B cell (primary cell): Measurements from ENCODE around the gene TP53AIP1. TPM values are rescaled to one million over a fixed set of nuclear protein-coding genes. Genes with fewer than 3 reads are reported as not detected.

ENCODE experiments used
- ATAC-seq: fragments of 200-7000 bp; cut with Tn5 transposase; one replicate; pipeline ENCODE4 v1.10.0; 2021; ENCODE audit warnings: low read depth, mild to moderate bottlenecking, moderate number of reproducible peaks, moderate library complexity
- CTCF ChIA-PET: fragments of 350-600 bp; sonication (Branson Sonifier 250); formaldehyde crosslinking; loops from one replicate; lab custom pipeline; 2021; ENCODE audit warnings: antibody characterized with exemption, inconsistent platforms; lab: Charles Lee
- POLR2A ChIA-PET: fragments of 350-600 bp; sonication (Branson Sonifier 250); formaldehyde crosslinking; loops from one replicate; lab custom pipeline; 2021; ENCODE audit warnings: antibody characterized with exemption; lab: Charles Lee
- DNase-seq: peaks from one replicate; pipeline ENCODE4 v3.0.0; 2013
- H2AFZ ChIP-seq: 2 replicates; pipeline ENCODE4 v1.6.1; 2012; ENCODE audit warnings: mild to moderate bottlenecking, low read depth, low read length; ENCODE audit not compliant: insufficient read depth, poor library complexity, severe bottlenecking
- H3K27ac ChIP-seq, 2 donors: 1 replicate in 1 of 2; 2 replicates in 1 of 2; pipeline ENCODE4 v1.5.1; 2012 to 2013; ENCODE audit warnings: low read length in 2 of 2, mild to moderate bottlenecking in 2 of 2, moderate library complexity in 1 of 2
- H3K27me3 ChIP-seq, 4 experiments: fragments of 200-600 bp in 1 of 4; sonication (generic) in 1 of 4; replicated peaks in 1 of 4; 1 replicate in 2 of 4; 2 replicates in 2 of 4; pipeline versions ENCODE4 v1.6.1 to v1.7.0; 2013 to 2016; ENCODE audit warnings: low read length in 3 of 4, mild to moderate bottlenecking in 2 of 4, mixed read lengths in 1 of 4, moderate library complexity in 1 of 4; ENCODE audit not compliant: insufficient read depth in 4 of 4, control insufficient read depth in 3 of 4; ENCODE audit errors: control extremely low read depth in 1 of 4
- H3K36me3 ChIP-seq, 2 experiments: replicated peaks in 1 of 2; 1 replicate in 1 of 2; 2 replicates in 1 of 2; pipeline versions ENCODE4 v1.6.1 to v1.7.1; 2013; ENCODE audit warnings: low read length in 1 of 2; ENCODE audit not compliant: insufficient read depth in 2 of 2, control insufficient read depth in 1 of 2; ENCODE audit errors: control extremely low read depth in 1 of 2, extremely low read depth in 1 of 2
- H3K4me1 ChIP-seq, 2 donors: fragments of 200-600 bp in 1 of 2; sonication (generic) in 1 of 2; 1 replicate in 1 of 2; 2 replicates in 1 of 2; pipeline versions ENCODE4 v1.5.1 to v1.6.1; 2013 to 2017; ENCODE audit warnings: low read length in 2 of 2; ENCODE audit not compliant: control insufficient read depth in 2 of 2, insufficient read depth in 2 of 2
- H3K4me2 ChIP-seq: replicated peaks from 2 replicates; pipeline ENCODE3; 2012; ENCODE audit warnings: mild to moderate bottlenecking, low read depth, low read length; ENCODE audit not compliant: poor library complexity, severe bottlenecking
- H3K4me3 ChIP-seq, 5 experiments: fragments of 200-600 bp in 1 of 5; sonication (generic) in 1 of 5; 1 replicate in 3 of 5; 2 replicates in 2 of 5; pipeline versions ENCODE4 v1.5.1 to v1.7.0; 2011 to 2016; ENCODE audit warnings: low read length in 4 of 5, mild to moderate bottlenecking in 4 of 5, low read depth in 2 of 5, control low read depth in 1 of 5, moderate library complexity in 1 of 5; ENCODE audit not compliant: insufficient read depth in 1 of 5; ENCODE audit errors: control extremely low read depth in 1 of 5, extremely low read depth in 1 of 5
- H3K79me2 ChIP-seq: fragments of 200-600 bp; sonication (generic); one replicate; pipeline ENCODE4 v1.6.0; 2016; ENCODE audit warnings: low read length; ENCODE audit not compliant: control insufficient read depth, insufficient read depth
- H3K9ac ChIP-seq: fragments of 200-600 bp; sonication (generic); 2 replicates; pipeline ENCODE4 v1.6.1; 2017; ENCODE audit warnings: mild to moderate bottlenecking, low read length, moderate library complexity
- H3K9me3 ChIP-seq, 3 donors: one replicate each; pipeline versions ENCODE4 v1.6.1 to v1.7.1; 2013; ENCODE audit warnings: low read length in 2 of 3; ENCODE audit not compliant: control insufficient read depth in 2 of 3, insufficient read depth in 1 of 3; ENCODE audit errors: control extremely low read depth in 1 of 3
- H4K20me1 ChIP-seq: 2 replicates; pipeline ENCODE4 v1.6.0; 2012; ENCODE audit warnings: mild to moderate bottlenecking, low read length; ENCODE audit not compliant: insufficient read depth, control insufficient read depth, poor library complexity, severe bottlenecking
- H3K27ac Mint-ChIP-seq: one replicate; pipeline ENCODE4 v1.8.0; 2021; ENCODE audit warnings: mixed read lengths
- H3K27me3 Mint-ChIP-seq: one replicate; pipeline ENCODE4 v1.8.0; 2021; ENCODE audit warnings: mixed read lengths
- H3K4me1 Mint-ChIP-seq: one replicate; pipeline ENCODE4 v1.8.0; 2021; ENCODE audit warnings: mixed read lengths
- H3K4me3 Mint-ChIP-seq: one replicate; pipeline ENCODE4 v1.8.0; 2021; ENCODE audit warnings: mixed read lengths
- H3K9me3 Mint-ChIP-seq: one replicate; pipeline ENCODE4 v1.8.0; 2022; ENCODE audit warnings: mixed read lengths; ENCODE audit not compliant: insufficient read depth
- EZH2 ChIP-seq: IDR thresholded peaks from 2 replicates; pipeline ENCODE4 v1.6.1; 2012; ENCODE audit warnings: borderline replicate concordance, low read depth, mild to moderate bottlenecking, moderate library complexity, low read length; ENCODE audit not compliant: insufficient read depth, poor library complexity, severe bottlenecking
- WGBS: methylation state at CpG from one replicate; pipeline ENCODE4 v1.1.5; 2013; ENCODE audit warnings: missing lambda C conversion rate; ENCODE audit not compliant: insufficient coverage; 5-methylcytosine and 5-hydroxymethylcytosine counted together
- intact Hi-C: fragments of 100-400 bp; cut with micrococcal nuclease; formaldehyde crosslinking; loops from one replicate; pipeline ENCODE4 v1.10.0; 2022
- polyA plus RNA-seq: library from polyadenylated mRNA; depleted of rRNA; stranded (reverse); fragments of >200 nt; gene quantifications from 2 replicates; pipeline ENCODE4 v1.2.3, GENCODE V29; 2012
- total RNA-seq, 2 donors: library from RNA; stranded (reverse); fragments of 120-200 nt in 1 of 2; gene quantifications; 1 replicate in 1 of 2; 2 replicates in 1 of 2; pipeline versions ENCODE4 v1.2.3 to v1.2.4, GENCODE V29; 2013 to 2022
- TF ChIP-seq, protein P1 (sequence below): fragments of 200-600 bp; IDR thresholded peaks from one replicate; pipeline ENCODE4 v1.8.0; 2022; ENCODE audit warnings: antibody characterized with exemption, mild to moderate bottlenecking

Gene TP53AIP1
- total and polyA plus RNA-seq, 2 donors (not counting 1 experiment from before 2014, with no cell fraction given), result 0.04 to 0.12 TPM

DNA sequence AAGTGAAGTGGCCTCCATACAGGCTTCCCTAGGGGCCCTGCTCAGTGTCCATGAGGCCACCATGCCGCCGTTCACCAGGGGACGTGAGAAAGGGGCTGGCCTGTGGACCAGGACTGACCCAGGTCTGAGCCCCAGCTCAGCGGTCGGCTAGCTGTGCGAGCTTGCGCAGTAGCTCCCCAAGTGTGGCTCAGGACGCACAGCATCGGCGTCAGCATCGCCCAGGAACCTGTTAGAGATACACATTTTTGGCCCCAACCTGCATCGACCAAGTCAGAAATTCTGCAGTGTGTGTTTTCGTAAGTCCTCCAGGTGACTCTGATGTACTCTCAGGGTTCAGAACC, 429 bp downstream of the TP53AIP1 start:
- peaks cover 0 to 28% (median 5%) of the 10 kb centered on the region in 4 experiments for H3K27me3 ChIP-seq
- no peaks in the 10 kb centered on the region for H3K79me2 ChIP-seq
- no peak overlapping the region for H3K4me3 ChIP-seq
- no peaks in the 10 kb centered on the region for H4K20me1 ChIP-seq
- H3K27me3 Mint-ChIP-seq, result peaks cover 38% of the 10 kb centered on the region
- TF ChIP-seq, protein P1, sequence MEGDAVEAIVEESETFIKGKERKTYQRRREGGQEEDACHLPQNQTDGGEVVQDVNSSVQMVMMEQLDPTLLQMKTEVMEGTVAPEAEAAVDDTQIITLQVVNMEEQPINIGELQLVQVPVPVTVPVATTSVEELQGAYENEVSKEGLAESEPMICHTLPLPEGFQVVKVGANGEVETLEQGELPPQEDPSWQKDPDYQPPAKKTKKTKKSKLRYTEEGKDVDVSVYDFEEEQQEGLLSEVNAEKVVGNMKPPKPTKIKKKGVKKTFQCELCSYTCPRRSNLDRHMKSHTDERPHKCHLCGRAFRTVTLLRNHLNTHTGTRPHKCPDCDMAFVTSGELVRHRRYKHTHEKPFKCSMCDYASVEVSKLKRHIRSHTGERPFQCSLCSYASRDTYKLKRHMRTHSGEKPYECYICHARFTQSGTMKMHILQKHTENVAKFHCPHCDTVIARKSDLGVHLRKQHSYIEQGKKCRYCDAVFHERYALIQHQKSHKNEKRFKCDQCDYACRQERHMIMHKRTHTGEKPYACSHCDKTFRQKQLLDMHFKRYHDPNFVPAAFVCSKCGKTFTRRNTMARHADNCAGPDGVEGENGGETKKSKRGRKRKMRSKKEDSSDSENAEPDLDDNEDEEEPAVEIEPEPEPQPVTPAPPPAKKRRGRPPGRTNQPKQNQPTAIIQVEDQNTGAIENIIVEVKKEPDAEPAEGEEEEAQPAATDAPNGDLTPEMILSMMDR, result no peak
- TF ChIP-seq EZH2, result no peak
- ATAC-seq, result no peak
- H3K9me3 ChIP-seq, result peaks cover 0 to 7% (median 0%) of the 10 kb centered on the region in 3 donors
- no peak overlapping the region for H3K27ac Mint-ChIP-seq
- no peaks in the 10 kb centered on the region for H3K4me1 Mint-ChIP-seq
- no peaks in the 10 kb centered on the region for H3K4me1 ChIP-seq
- H3K27ac ChIP-seq, result no peak overlapping the region
- no peak for DNase-seq
- no peak overlapping the region for H3K4me2 ChIP-seq
- intact Hi-C loops, result no loop called here
- no peak overlapping the region for H2AFZ ChIP-seq
- ChIA-PET CTCF (interaction anchor here (4.7 kb wide), 1 partner anchor 14 kb away, joined by 24 read pairs; no protein-coding TSS in a partner anchor), POLR2A (no interaction called here)
- H3K9ac ChIP-seq, result no peak overlapping the region
- 97% methylated on average over 13 of the region's 13 CpGs for WGBS
- no peak overlapping the region for H3K4me3 Mint-ChIP-seq
- no peaks in the 10 kb centered on the region for H3K36me3 ChIP-seq
- H3K9me3 Mint-ChIP-seq, result no peaks in the 10 kb centered on the region

DNA sequence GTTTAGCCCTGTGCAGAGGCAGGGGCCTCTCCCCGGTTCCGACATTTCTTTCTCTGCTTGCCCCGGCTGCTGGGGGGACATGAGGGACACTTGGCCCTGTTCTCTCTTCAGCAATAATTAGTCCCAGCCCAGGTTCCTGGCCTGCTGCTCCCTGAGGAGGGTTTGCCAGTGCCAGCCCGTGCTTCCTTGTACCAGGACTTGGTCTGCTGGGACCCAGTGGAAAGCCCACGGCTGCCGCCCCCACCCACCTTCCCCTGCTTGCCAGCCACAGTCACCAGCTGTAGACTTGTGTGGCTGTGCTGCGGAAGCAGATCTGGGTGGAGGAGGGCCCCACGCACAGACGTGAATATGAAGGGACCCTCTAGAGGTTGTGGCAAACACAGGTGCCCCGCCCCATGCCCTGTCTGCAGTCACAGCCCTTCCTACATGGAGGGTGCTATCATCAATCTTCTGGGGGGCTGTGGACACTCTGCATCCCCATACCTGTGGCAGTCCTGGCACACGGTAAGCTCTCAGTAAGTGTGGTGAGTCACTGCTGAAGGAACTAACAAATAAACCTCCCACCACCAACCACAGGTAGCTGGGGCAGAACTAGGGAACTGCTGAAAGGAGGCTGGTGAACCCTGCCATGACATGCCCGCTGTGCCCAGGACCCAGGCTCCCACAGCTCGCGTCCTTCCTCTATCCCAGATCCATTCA, 949 bp downstream of the TP53AIP1 start:
- peaks cover 38% of the 10 kb centered on the region for H3K27me3 Mint-ChIP-seq
- WGBS, result 84% methylated on average over 13 of the region's 14 CpGs
- CTCF ChIA-PET, result interaction anchor here (1.1 to 4.7 kb wide), 2 partner anchors 15 to 56 kb away, joined by 4 to 24 read pairs; no protein-coding TSS in a partner anchor
- POLR2A ChIA-PET, result no interaction called here
- Histone ChIP-seq H4K20me1 (no peaks in the 10 kb centered on the region), H3K4me2 (no peak overlapping the region), H3K9ac (no peak overlapping the region), H3K4me1 (no peaks in the 10 kb centered on the region), H2AFZ (no peak overlapping the region), H3K9me3 (peaks cover 0 to 7% (median 0%) of the 10 kb centered on the region in 3 donors), H3K36me3 (no peaks in the 10 kb centered on the region), H3K4me3 (no peak overlapping the region), H3K27ac (no peak overlapping the region), H3K27me3 (peaks cover 0 to 28% (median 5%) of the 10 kb centered on the region in 4 experiments), H3K79me2 (no peaks in the 10 kb centered on the region)
- intact Hi-C loops, result no loop called here
- no peak for ATAC-seq
- no peaks in the 10 kb centered on the region for H3K4me1 Mint-ChIP-seq
- no peak overlapping the region for H3K27ac Mint-ChIP-seq
- no peaks in the 10 kb centered on the region for H3K9me3 Mint-ChIP-seq
- no peak overlapping the region for H3K4me3 Mint-ChIP-seq
- TF ChIP-seq EZH2, result no peak
- TF ChIP-seq, protein P1, result no peak
- DNase-seq, result no peak
